ENCODE measurements around the gene HKDC1. TPM values are rescaled to one million over a fixed set of nuclear protein-coding genes. Genes with fewer than 3 reads are reported as not detected.

HKDC1 gene
- total and polyA plus RNA-seq, 2 experiments from 2014 or later, result 0.32 to 0.33 TPM

- in situ Hi-C loops (cut with MboI), result no loop called here
- TF ChIP-seq EZH2 (IDR thresholded peaks at IDR 0.05; ENCODE audit: insufficient read depth, poor library complexity, severe bottlenecking) (no peak), EZH2phosphoT487 (IDR thresholded peaks at IDR 0.05; ENCODE audit: insufficient read depth, low read depth) (no peak)
These were observed 10.2 kb upstream of the HKDC1 start for GRCh38 chr10:69209787-69210484.

GRCh38 chr10:69211104-69211503, 9.0 kb upstream of the HKDC1 start:
- no peak overlapping the region for H3K27ac ChIP-seq
- H3K9me2 ChIP-seq (ENCODE audit: insufficient read depth), result no peaks in the 10 kb centered on the region
- in situ Hi-C loops (cut with MboI), result no loop called here
- TF ChIP-seq EZH2 (IDR thresholded peaks at IDR 0.05; ENCODE audit: insufficient read depth, poor library complexity, severe bottlenecking) (no peak), EZH2phosphoT487 (IDR thresholded peaks at IDR 0.05; ENCODE audit: insufficient read depth, low read depth) (no peak)
- no peaks in the 10 kb centered on the region for H3K9me3 ChIP-seq (ENCODE audit: low read depth)
- 31 to 33% methylated on average over 2 of the region's 2 CpGs for WGBS, 2 experiments (ENCODE audit: low coverage in 1 of 2, low lambda C conversion rate in 2 of 2, missing lambda C conversion rate in 2 of 2)
- no peaks in the 10 kb centered on the region for H4K20me1 ChIP-seq (ENCODE audit: insufficient read depth)
- H3K27me3 ChIP-seq (replicated peaks; ENCODE audit: insufficient read depth), result no peaks in the 10 kb centered on the region
- H3K9ac ChIP-seq, result no peak overlapping the region
- peaks cover 20% of the 10 kb centered on the region; the same call in 1 of the 2 replicates for H3F3A ChIP-seq (ENCODE audit: insufficient read depth)
- H2AFZ ChIP-seq, result no peak overlapping the region
- peaks cover 18% of the 10 kb centered on the region for H3K36me3 ChIP-seq (ENCODE audit: low read depth)
- H3K4me1 ChIP-seq (ENCODE audit: insufficient read depth), result no peaks in the 10 kb centered on the region
- DNase-seq, result no peak
- no peaks in the 10 kb centered on the region for H3K79me2 ChIP-seq (ENCODE audit: insufficient read depth)
- no peak overlapping the region for H3K4me2 ChIP-seq (ENCODE audit: unreplicated experiment)
- H3K4me3 ChIP-seq, result no peak overlapping the region

More at GRCh38 chr10:69209787-69210484, 10.2 kb upstream of the HKDC1 start:
- DNase-seq, result no peak
- H3K9me2 ChIP-seq (ENCODE audit: insufficient read depth), result no peaks in the 10 kb centered on the region
- H4K20me1 ChIP-seq (ENCODE audit: insufficient read depth), result no peaks in the 10 kb centered on the region
- H3K27ac ChIP-seq, result no peak overlapping the region
- WGBS, 2 experiments (ENCODE audit: low coverage in 1 of 2, low lambda C conversion rate in 2 of 2, missing lambda C conversion rate in 2 of 2), result 63 to 67% methylated on average over 3 of the region's 3 CpGs
- H3K9me3 ChIP-seq (ENCODE audit: low read depth), result no peaks in the 10 kb centered on the region
- H2AFZ ChIP-seq, result no peak overlapping the region
- H3K4me1 ChIP-seq (ENCODE audit: insufficient read depth), result no peaks in the 10 kb centered on the region
- no peaks in the 10 kb centered on the region for H3K79me2 ChIP-seq (ENCODE audit: insufficient read depth)
- peaks cover 20% of the 10 kb centered on the region for H3K36me3 ChIP-seq (ENCODE audit: low read depth)
- H3K27me3 ChIP-seq (replicated peaks; ENCODE audit: insufficient read depth), result no peaks in the 10 kb centered on the region
- no peak overlapping the region for H3K9ac ChIP-seq
- no peak overlapping the region for H3K4me2 ChIP-seq (ENCODE audit: unreplicated experiment)
- peaks cover 14% of the 10 kb centered on the region; the same call in 1 of the 2 replicates for H3F3A ChIP-seq (ENCODE audit: insufficient read depth)
- no peak overlapping the region for H3K4me3 ChIP-seq

- no peak overlapping the region for H3K9ac ChIP-seq
- in situ Hi-C loops (cut with MboI), result no loop called here
These were observed 8.6 kb upstream of the HKDC1 start for GRCh38 chr10:69211524-69211923.

GRCh38 chr10:69213591-69214311, 6.4 kb upstream of the HKDC1 start:
- H3K27me3 ChIP-seq (replicated peaks; ENCODE audit: insufficient read depth), result no peaks in the 10 kb centered on the region
- no peaks in the 10 kb centered on the region for H3K79me2 ChIP-seq (ENCODE audit: insufficient read depth)
- H3K4me1 ChIP-seq (ENCODE audit: insufficient read depth), result peaks cover 11% of the 10 kb centered on the region
- no peak overlapping the region for H3K9ac ChIP-seq
- no peaks in the 10 kb centered on the region for H3K9me3 ChIP-seq (ENCODE audit: low read depth)
- no peak overlapping the region for H2AFZ ChIP-seq
- no peak overlapping the region for H3K4me2 ChIP-seq (ENCODE audit: unreplicated experiment)
- peaks cover 1% of the 10 kb centered on the region; the same call in 1 of the 2 replicates for H3K36me3 ChIP-seq (ENCODE audit: low read depth)
- H3K9me2 ChIP-seq (ENCODE audit: insufficient read depth), result no peaks in the 10 kb centered on the region
- in situ Hi-C loops (cut with MboI), result no loop called here
- H4K20me1 ChIP-seq (ENCODE audit: insufficient read depth), result no peaks in the 10 kb centered on the region
- DNase-seq, result no peak
- no peak overlapping the region for H3K27ac ChIP-seq
- H3K4me3 ChIP-seq, result no peak overlapping the region
- H3F3A ChIP-seq (ENCODE audit: insufficient read depth), result peaks cover 26% of the 10 kb centered on the region; the same call in 1 of the 2 replicates
- 29 to 38% methylated on average over 5 of the region's 5 CpGs for WGBS, 2 experiments (ENCODE audit: low coverage in 1 of 2, low lambda C conversion rate in 2 of 2, missing lambda C conversion rate in 2 of 2)
- TF ChIP-seq EZH2 (IDR thresholded peaks at IDR 0.05; ENCODE audit: insufficient read depth, poor library complexity, severe bottlenecking) (no peak), EZH2phosphoT487 (IDR thresholded peaks at IDR 0.05; ENCODE audit: insufficient read depth, low read depth) (no peak)

More at GRCh38 chr10:69211524-69211923, 8.6 kb upstream of the HKDC1 start:
- no peaks in the 10 kb centered on the region for H3K4me1 ChIP-seq (ENCODE audit: insufficient read depth)
- peak; percentile 23 for DNase-seq
- TF ChIP-seq EZH2 (IDR thresholded peaks at IDR 0.05; ENCODE audit: insufficient read depth, poor library complexity, severe bottlenecking) (no peak), EZH2phosphoT487 (IDR thresholded peaks at IDR 0.05; ENCODE audit: insufficient read depth, low read depth) (no peak)
- H4K20me1 ChIP-seq (ENCODE audit: insufficient read depth), result no peaks in the 10 kb centered on the region
- WGBS, 2 experiments (ENCODE audit: low coverage in 1 of 2, low lambda C conversion rate in 2 of 2, missing lambda C conversion rate in 2 of 2), result 68 to 71% methylated on average over 3 of the region's 3 CpGs
- no peaks in the 10 kb centered on the region for H3K27me3 ChIP-seq (replicated peaks; ENCODE audit: insufficient read depth)
- H3K4me2 ChIP-seq (ENCODE audit: unreplicated experiment), result no peak overlapping the region
- H3K36me3 ChIP-seq (ENCODE audit: low read depth), result peaks cover 18% of the 10 kb centered on the region
- no peak overlapping the region for H3K27ac ChIP-seq
- H3F3A ChIP-seq (ENCODE audit: insufficient read depth), result peaks cover 20% of the 10 kb centered on the region; the same call in 1 of the 2 replicates
- no peaks in the 10 kb centered on the region for H3K79me2 ChIP-seq (ENCODE audit: insufficient read depth)
- no peaks in the 10 kb centered on the region for H3K9me3 ChIP-seq (ENCODE audit: low read depth)
- no peak overlapping the region for H2AFZ ChIP-seq
- no peaks in the 10 kb centered on the region for H3K9me2 ChIP-seq (ENCODE audit: insufficient read depth)
- no peak overlapping the region for H3K4me3 ChIP-seq

All from GM23248 (cell line).